Measurements from ENCODE around the gene MXRA8.

The MXRA8 gene

GRCh38 chr1:1393014-1393413 lies 34.7 kb upstream of the MXRA8 start:
- Histone ChIP-seq H3K36me3 (ENCODE audit: low read length) (peaks cover 39% of the 10 kb centered on the region), H3K9ac (ENCODE audit: low read length) (no peak overlapping the region)
- no peak for TF ChIP-seq CTCF (IDR thresholded peaks at IDR 0.05; ENCODE audit: insufficient read depth, low read length, poor library complexity, severe bottlenecking)
- TF ChIP-seq EZH2phosphoT487 (conservative IDR thresholded peaks at IDR 0.05; ENCODE audit: low read length), result no peak

GRCh38 chr1:1391225-1391624 lies 32.9 kb upstream of the MXRA8 start:
- no peak overlapping the region for H2AFZ ChIP-seq (ENCODE audit: low read depth, low read length, severe bottlenecking)
- no peaks in the 10 kb centered on the region for H3K27me3 ChIP-seq (ENCODE audit: low read length)
- no peak overlapping the region for H3K9ac ChIP-seq (ENCODE audit: low read length)
- H3K27ac ChIP-seq (ENCODE audit: low read depth, low read length), result no peak overlapping the region
- no peak for TF ChIP-seq EZH2phosphoT487 (conservative IDR thresholded peaks at IDR 0.05; ENCODE audit: low read length)
- TF ChIP-seq CTCF (IDR thresholded peaks at IDR 0.05; ENCODE audit: insufficient read depth, low read length, poor library complexity, severe bottlenecking), result no peak
- H3K9me3 ChIP-seq (ENCODE audit: insufficient read depth, low read length), result no peaks in the 10 kb centered on the region
- H3K79me2 ChIP-seq (ENCODE audit: insufficient read depth, low read length), result peaks cover 19% of the 10 kb centered on the region
- H3K4me2 ChIP-seq (ENCODE audit: low read depth, low read length, poor library complexity, severe bottlenecking), result no peak overlapping the region
- no peak overlapping the region for H3K4me3 ChIP-seq (ENCODE audit: insufficient read depth, low read length, poor library complexity, severe bottlenecking)
- no peaks in the 10 kb centered on the region; the same call in 1 of the 2 replicates for H4K20me1 ChIP-seq (ENCODE audit: low read depth, low read length)
- no peaks in the 10 kb centered on the region for H3F3A ChIP-seq (ENCODE audit: insufficient read depth)
- no peaks in the 10 kb centered on the region for H3K9me2 ChIP-seq (replicated peaks; ENCODE audit: insufficient read depth, low read length)
- H3K36me3 ChIP-seq (ENCODE audit: low read length), result peaks cover 36% of the 10 kb centered on the region

More at GRCh38 chr1:1393014-1393413, 34.7 kb upstream of the MXRA8 start:
- H3K9me2 ChIP-seq (replicated peaks; ENCODE audit: insufficient read depth, low read length), result no peaks in the 10 kb centered on the region
- no peaks in the 10 kb centered on the region; the same call in 1 of the 2 replicates for H4K20me1 ChIP-seq (ENCODE audit: low read depth, low read length)
- peaks cover 31% of the 10 kb centered on the region for H3K79me2 ChIP-seq (ENCODE audit: insufficient read depth, low read length)
- no peak overlapping the region for H3K4me3 ChIP-seq (ENCODE audit: insufficient read depth, low read length, poor library complexity, severe bottlenecking)
- no peak overlapping the region for H2AFZ ChIP-seq (ENCODE audit: low read depth, low read length, severe bottlenecking)
- no peak overlapping the region for H3K4me2 ChIP-seq (ENCODE audit: low read depth, low read length, poor library complexity, severe bottlenecking)
- H3K27ac ChIP-seq (ENCODE audit: low read depth, low read length), result no peak overlapping the region
- no peaks in the 10 kb centered on the region for H3K27me3 ChIP-seq (ENCODE audit: low read length)
- H3K9me3 ChIP-seq (ENCODE audit: insufficient read depth, low read length), result no peaks in the 10 kb centered on the region
- no peaks in the 10 kb centered on the region for H3F3A ChIP-seq (ENCODE audit: insufficient read depth)

GRCh38 chr1:1390675-1391074 lies 32.3 kb upstream of the MXRA8 start:
- Histone ChIP-seq H3K27me3 (ENCODE audit: low read length) (no peaks in the 10 kb centered on the region), H3K4me3 (ENCODE audit: insufficient read depth, low read length, poor library complexity, severe bottlenecking) (no peak overlapping the region), H3K27ac (ENCODE audit: low read depth, low read length) (no peak overlapping the region), H3K79me2 (ENCODE audit: insufficient read depth, low read length) (peaks cover 19% of the 10 kb centered on the region), H3K9me2 (replicated peaks; ENCODE audit: insufficient read depth, low read length) (no peaks in the 10 kb centered on the region), H4K20me1 (ENCODE audit: low read depth, low read length) (no peaks in the 10 kb centered on the region; the same call in 1 of the 2 replicates), H3K36me3 (ENCODE audit: low read length) (peaks cover 37% of the 10 kb centered on the region), H3K4me2 (ENCODE audit: low read depth, low read length, poor library complexity, severe bottlenecking) (no peak overlapping the region), H3K9me3 (ENCODE audit: insufficient read depth, low read length) (no peaks in the 10 kb centered on the region), H3K9ac (ENCODE audit: low read length) (no peak overlapping the region), H3F3A (ENCODE audit: insufficient read depth) (no peaks in the 10 kb centered on the region), H2AFZ (ENCODE audit: low read depth, low read length, severe bottlenecking) (no peak overlapping the region)
- no peak for TF ChIP-seq CTCF (IDR thresholded peaks at IDR 0.05; ENCODE audit: insufficient read depth, low read length, poor library complexity, severe bottlenecking)
- TF ChIP-seq EZH2phosphoT487 (conservative IDR thresholded peaks at IDR 0.05; ENCODE audit: low read length), result no peak
